Stimulated activated naive CD8-positive, alpha-beta T cell treated with anti-CD3 and anti-CD28 coated beads, Interleukin-15, Interleukin-2, amounts not matched to agents 100 ng/mL and 50 ng/mL, for 24 hours (primary cell): ENCODE measurements around the gene TDP1.

Experiments
- H3K27ac Mint-ChIP-seq: one replicate; pipeline ENCODE4 v1.8.0; 2021; ENCODE audit warnings: mild to moderate bottlenecking, mixed read lengths
- H3K27me3 Mint-ChIP-seq: one replicate; pipeline ENCODE4 v1.8.0; 2021; ENCODE audit warnings: mixed read lengths
- H3K36me3 Mint-ChIP-seq: one replicate; pipeline ENCODE4 v1.8.0; 2021; ENCODE audit warnings: low read depth, mixed read lengths
- H3K4me1 Mint-ChIP-seq: one replicate; pipeline ENCODE4 v1.8.0; 2021; ENCODE audit warnings: low read depth, mixed read lengths
- H3K4me3 Mint-ChIP-seq: one replicate; pipeline ENCODE4 v1.8.0; 2021; ENCODE audit warnings: mild to moderate bottlenecking, mixed read lengths
- H3K9me3 Mint-ChIP-seq: one replicate; pipeline ENCODE4 v1.8.0; 2021; ENCODE audit warnings: mixed read lengths

TDP1 gene

GRCh38 chr14:89957791-89958190 is 2.1 kb downstream of the TDP1 start:
- Mint-ChIP-seq H3K9me3 (peaks cover 5% of the 10 kb centered on the region), H3K27me3 (no peaks in the 10 kb centered on the region), H3K27ac (peak overlapping the region; percentile 97), H3K4me3 (peak overlapping the region; percentile 95), H3K4me1 (peaks cover 72% of the 10 kb centered on the region), H3K36me3 (peaks cover 58% of the 10 kb centered on the region)

GRCh38 chr14:89958966-89959365 is 3.2 kb downstream of the TDP1 start:
- H3K36me3 Mint-ChIP-seq, result peaks cover 70% of the 10 kb centered on the region
- peak overlapping the region; percentile 88 for H3K27ac Mint-ChIP-seq
- peaks cover 73% of the 10 kb centered on the region for H3K4me1 Mint-ChIP-seq
- peak overlapping the region; percentile 32 for H3K4me3 Mint-ChIP-seq
- H3K27me3 Mint-ChIP-seq, result no peaks in the 10 kb centered on the region
- peaks cover 5% of the 10 kb centered on the region for H3K9me3 Mint-ChIP-seq

- Mint-ChIP-seq H3K27me3 (no peaks in the 10 kb centered on the region), H3K36me3 (peaks cover 79% of the 10 kb centered on the region), H3K4me1 (peaks cover 70% of the 10 kb centered on the region), H3K9me3 (peaks cover 5% of the 10 kb centered on the region), H3K27ac (peak overlapping the region; percentile 88), H3K4me3 (peak overlapping the region; percentile 69)
Measured at GRCh38 chr14:89959853-89960445, 4.2 kb downstream of the TDP1 start.

- peaks cover 75% of the 10 kb centered on the region for H3K4me1 Mint-ChIP-seq
- peak overlapping the region; percentile 88 for H3K27ac Mint-ChIP-seq
- peaks cover 86% of the 10 kb centered on the region for H3K36me3 Mint-ChIP-seq
- H3K4me3 Mint-ChIP-seq, result peak overlapping the region; percentile 69
- H3K27me3 Mint-ChIP-seq, result no peaks in the 10 kb centered on the region
- peaks cover 5% of the 10 kb centered on the region for H3K9me3 Mint-ChIP-seq
Measured at GRCh38 chr14:89960914-89961313, 5.2 kb downstream of the TDP1 start.

GRCh38 chr14:89963288-89963978 is 7.7 kb downstream of the TDP1 start:
- Mint-ChIP-seq H3K9me3 (no peaks in the 10 kb centered on the region), H3K4me3 (no peak overlapping the region), H3K4me1 (peaks cover 54% of the 10 kb centered on the region), H3K27ac (no peak overlapping the region), H3K36me3 (peaks cover 85% of the 10 kb centered on the region), H3K27me3 (no peaks in the 10 kb centered on the region)

- H3K27me3 Mint-ChIP-seq, result no peaks in the 10 kb centered on the region
- H3K4me1 Mint-ChIP-seq, result peaks cover 30% of the 10 kb centered on the region
- no peaks in the 10 kb centered on the region for H3K9me3 Mint-ChIP-seq
- no peak overlapping the region for H3K4me3 Mint-ChIP-seq
- H3K36me3 Mint-ChIP-seq, result peaks cover 87% of the 10 kb centered on the region
- H3K27ac Mint-ChIP-seq, result no peak overlapping the region
Measured at GRCh38 chr14:89965839-89966238, 10.1 kb downstream of the TDP1 start.

- H3K27me3 Mint-ChIP-seq, result no peaks in the 10 kb centered on the region
- no peak overlapping the region for H3K27ac Mint-ChIP-seq
- no peaks in the 10 kb centered on the region for H3K9me3 Mint-ChIP-seq
- H3K4me3 Mint-ChIP-seq, result no peak overlapping the region
- no peaks in the 10 kb centered on the region for H3K4me1 Mint-ChIP-seq
- H3K36me3 Mint-ChIP-seq, result peaks cover 79% of the 10 kb centered on the region
Measured at GRCh38 chr14:89973234-89973823, 17.6 kb downstream of the TDP1 start.

- peaks cover 68% of the 10 kb centered on the region for H3K36me3 Mint-ChIP-seq
- no peak overlapping the region for H3K4me3 Mint-ChIP-seq
- no peaks in the 10 kb centered on the region for H3K4me1 Mint-ChIP-seq
- H3K27me3 Mint-ChIP-seq, result no peaks in the 10 kb centered on the region
- H3K9me3 Mint-ChIP-seq, result no peaks in the 10 kb centered on the region
- no peak overlapping the region for H3K27ac Mint-ChIP-seq
Measured at GRCh38 chr14:89977668-89978067, 21.9 kb downstream of the TDP1 start.

GRCh38 chr14:89978656-89979055 is 22.9 kb downstream of the TDP1 start:
- no peak overlapping the region for H3K27ac Mint-ChIP-seq
- H3K36me3 Mint-ChIP-seq, result peaks cover 68% of the 10 kb centered on the region
- H3K9me3 Mint-ChIP-seq, result no peaks in the 10 kb centered on the region
- H3K4me3 Mint-ChIP-seq, result no peak overlapping the region
- no peaks in the 10 kb centered on the region for H3K4me1 Mint-ChIP-seq
- H3K27me3 Mint-ChIP-seq, result no peaks in the 10 kb centered on the region

- H3K27me3 Mint-ChIP-seq, result no peaks in the 10 kb centered on the region
- H3K4me1 Mint-ChIP-seq, result no peaks in the 10 kb centered on the region
- H3K27ac Mint-ChIP-seq, result no peak overlapping the region
- no peaks in the 10 kb centered on the region for H3K9me3 Mint-ChIP-seq
- peaks cover 73% of the 10 kb centered on the region for H3K36me3 Mint-ChIP-seq
- no peak overlapping the region for H3K4me3 Mint-ChIP-seq
Measured at GRCh38 chr14:89983375-89983774, 27.6 kb downstream of the TDP1 start.

- Mint-ChIP-seq H3K4me1 (no peaks in the 10 kb centered on the region), H3K27me3 (no peaks in the 10 kb centered on the region), H3K27ac (no peak overlapping the region), H3K9me3 (no peaks in the 10 kb centered on the region), H3K4me3 (no peak overlapping the region), H3K36me3 (peaks cover 85% of the 10 kb centered on the region)
Measured at GRCh38 chr14:89986462-89987160, 30.9 kb downstream of the TDP1 start.

GRCh38 chr14:89987161-89987475 is 31.4 kb downstream of the TDP1 start:
- Mint-ChIP-seq H3K27me3 (no peaks in the 10 kb centered on the region), H3K27ac (no peak overlapping the region), H3K4me3 (no peak overlapping the region), H3K36me3 (peaks cover 83% of the 10 kb centered on the region), H3K4me1 (no peaks in the 10 kb centered on the region), H3K9me3 (no peaks in the 10 kb centered on the region)

- no peaks in the 10 kb centered on the region for H3K27me3 Mint-ChIP-seq
- no peak overlapping the region for H3K4me3 Mint-ChIP-seq
- no peaks in the 10 kb centered on the region for H3K9me3 Mint-ChIP-seq
- no peaks in the 10 kb centered on the region for H3K4me1 Mint-ChIP-seq
- peaks cover 84% of the 10 kb centered on the region for H3K36me3 Mint-ChIP-seq
- no peak overlapping the region for H3K27ac Mint-ChIP-seq
Measured at GRCh38 chr14:89988787-89989186, 33.1 kb downstream of the TDP1 start.

- H3K9me3 Mint-ChIP-seq, result no peaks in the 10 kb centered on the region
- H3K4me1 Mint-ChIP-seq, result no peaks in the 10 kb centered on the region
- no peak overlapping the region for H3K4me3 Mint-ChIP-seq
- H3K36me3 Mint-ChIP-seq, result peaks cover 86% of the 10 kb centered on the region
- no peak overlapping the region for H3K27ac Mint-ChIP-seq
- H3K27me3 Mint-ChIP-seq, result no peaks in the 10 kb centered on the region
Measured at GRCh38 chr14:89990218-89990617, 34.5 kb downstream of the TDP1 start.

- Mint-ChIP-seq H3K27ac (no peak overlapping the region), H3K4me1 (no peaks in the 10 kb centered on the region), H3K9me3 (no peaks in the 10 kb centered on the region), H3K36me3 (peaks cover 91% of the 10 kb centered on the region), H3K27me3 (no peaks in the 10 kb centered on the region), H3K4me3 (no peak overlapping the region)
Measured at GRCh38 chr14:89990623-89991275, 35.0 kb downstream of the TDP1 start.
